Endometrium (tissue), 2 donors: Measurements from ENCODE around the gene CDC42EP4.

Source experiments
- FAIRE-seq: peaks from 2 replicates; lab custom pipeline; 2012; peaks lifted over from hg19 to GRCh38; lab: Jason Lieb, UNC
- donor health status: control.
- donor health status: control.

The CDC42EP4 gene

GRCh38 chr17:73250851-73251640 lies 60.8 kb downstream of the CDC42EP4 start:
- FAIRE-seq = no peak

- no peak for FAIRE-seq
These were observed 62.1 kb downstream of the CDC42EP4 start for GRCh38 chr17:73249700-73250099.

GRCh38 chr17:73248532-73248931 lies 63.3 kb downstream of the CDC42EP4 start:
- FAIRE-seq = no peak

GRCh38 chr17:73247726-73248125 lies 64.1 kb downstream of the CDC42EP4 start:
- no peak for FAIRE-seq

GRCh38 chr17:73240561-73240960 lies 71.2 kb downstream of the CDC42EP4 start:
- FAIRE-seq = no peak

- no peak for FAIRE-seq
These were observed 74.1 kb downstream of the CDC42EP4 start for GRCh38 chr17:73237714-73238113.

- FAIRE-seq = no peak
These were observed 77.1 kb downstream of the CDC42EP4 start for GRCh38 chr17:73234736-73235135.
